ENCODE results near the gene KCNE2. TPM values are rescaled to one million over a fixed set of nuclear protein-coding genes. Genes with fewer than 3 reads are reported as not detected.

Gene KCNE2, protein sequence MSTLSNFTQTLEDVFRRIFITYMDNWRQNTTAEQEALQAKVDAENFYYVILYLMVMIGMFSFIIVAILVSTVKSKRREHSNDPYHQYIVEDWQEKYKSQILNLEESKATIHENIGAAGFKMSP
- polyA plus RNA-seq (2011; rRNA removed), result not detected in 2 replicates
- polyA minus RNA-seq (2011; rRNA and poly(A)+ RNA removed), result not detected in 2 replicates

DNA sequence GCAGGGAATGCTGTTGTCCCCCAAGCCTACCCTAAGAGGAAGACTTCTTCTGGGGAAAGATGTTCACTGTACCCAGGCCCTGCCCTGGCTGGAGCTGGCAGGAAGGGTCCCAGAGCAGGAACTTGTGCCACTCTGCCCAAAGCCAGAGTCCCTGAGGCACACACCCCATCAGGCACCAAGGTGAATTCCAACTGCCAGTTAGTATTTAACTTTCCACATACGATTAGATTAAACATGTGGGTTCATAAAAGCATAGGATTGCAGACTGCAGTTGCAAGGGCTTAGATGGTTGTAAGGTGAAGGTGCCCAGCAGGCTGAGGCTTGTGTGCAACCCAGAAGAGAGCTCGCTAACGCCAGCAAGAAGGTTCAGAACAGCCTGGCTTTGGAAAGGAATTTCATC, at the start of gene KCNE2:
KCNE2 (plus strand) TSS at position 274 of the 400 bp plus-strand sequence. CDS start 6,473 bp downstream, outside the sequence.
- DNase-seq (ENCODE audit: low read depth, low spot score), result no peak
- Histone ChIP-seq H3K27ac (ENCODE audit: low read depth, low read length) (no peak within 1 kb of the TSS), H3K4me3 (ENCODE audit: low read depth, low read length) (no peak within 1 kb of the TSS), H3K27me3 (ENCODE audit: control insufficient read depth, insufficient read depth, low read length) (peaks cover 3% of the 10 kb centered on the region), H3K9me3 (ENCODE audit: control insufficient read depth, insufficient read depth, low read length) (no peaks in the 10 kb centered on the region)
- CTCF ChIA-PET, result interaction anchor here (1.0 to 2.6 kb wide), 2 partner anchors 240 to 441 kb away, joined by 3 to 7 read pairs; no protein-coding TSS in a partner anchor
- TF ChIP-seq, protein P1, sequence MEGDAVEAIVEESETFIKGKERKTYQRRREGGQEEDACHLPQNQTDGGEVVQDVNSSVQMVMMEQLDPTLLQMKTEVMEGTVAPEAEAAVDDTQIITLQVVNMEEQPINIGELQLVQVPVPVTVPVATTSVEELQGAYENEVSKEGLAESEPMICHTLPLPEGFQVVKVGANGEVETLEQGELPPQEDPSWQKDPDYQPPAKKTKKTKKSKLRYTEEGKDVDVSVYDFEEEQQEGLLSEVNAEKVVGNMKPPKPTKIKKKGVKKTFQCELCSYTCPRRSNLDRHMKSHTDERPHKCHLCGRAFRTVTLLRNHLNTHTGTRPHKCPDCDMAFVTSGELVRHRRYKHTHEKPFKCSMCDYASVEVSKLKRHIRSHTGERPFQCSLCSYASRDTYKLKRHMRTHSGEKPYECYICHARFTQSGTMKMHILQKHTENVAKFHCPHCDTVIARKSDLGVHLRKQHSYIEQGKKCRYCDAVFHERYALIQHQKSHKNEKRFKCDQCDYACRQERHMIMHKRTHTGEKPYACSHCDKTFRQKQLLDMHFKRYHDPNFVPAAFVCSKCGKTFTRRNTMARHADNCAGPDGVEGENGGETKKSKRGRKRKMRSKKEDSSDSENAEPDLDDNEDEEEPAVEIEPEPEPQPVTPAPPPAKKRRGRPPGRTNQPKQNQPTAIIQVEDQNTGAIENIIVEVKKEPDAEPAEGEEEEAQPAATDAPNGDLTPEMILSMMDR (IDR thresholded peaks at IDR 0.05; ENCODE audit: low read depth, low read length), result no peak
- POLR2A ChIA-PET, result no interaction called here

DNA sequence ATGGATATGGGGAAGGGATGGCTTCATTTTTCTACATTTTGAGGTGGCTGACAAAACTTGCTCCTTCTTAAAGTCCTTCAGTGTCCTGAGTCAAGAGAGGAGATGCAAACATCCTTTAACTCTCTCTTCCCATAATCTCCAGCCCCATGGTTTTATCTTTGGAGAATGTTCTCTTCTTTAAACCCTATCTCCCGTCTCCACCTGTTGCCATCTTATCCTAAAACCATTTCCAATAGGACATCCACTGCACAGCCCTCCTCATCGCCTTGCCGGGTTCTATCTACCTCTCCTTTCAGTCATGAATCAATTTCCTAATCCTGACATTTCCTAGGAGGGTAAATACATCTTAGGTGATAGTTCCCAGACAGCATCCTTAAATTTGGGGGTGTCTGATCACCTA, 44.2 kb upstream of the KCNE2 start:
- Histone ChIP-seq H3K4me3 (ENCODE audit: low read depth, low read length) (no peak overlapping the region), H3K27ac (ENCODE audit: low read depth, low read length) (no peak overlapping the region), H3K9me3 (ENCODE audit: control insufficient read depth, insufficient read depth, low read length) (no peaks in the 10 kb centered on the region; the same call in 1 of the 2 replicates), H3K27me3 (ENCODE audit: control insufficient read depth, insufficient read depth, low read length) (peaks cover 23% of the 10 kb centered on the region)
- TF ChIP-seq, protein P1 (IDR thresholded peaks at IDR 0.05; ENCODE audit: low read depth, low read length), result no peak
- ChIA-PET CTCF (no interaction called here), POLR2A (no interaction called here)
- DNase-seq (ENCODE audit: low read depth, low spot score), result no peak

DNA sequence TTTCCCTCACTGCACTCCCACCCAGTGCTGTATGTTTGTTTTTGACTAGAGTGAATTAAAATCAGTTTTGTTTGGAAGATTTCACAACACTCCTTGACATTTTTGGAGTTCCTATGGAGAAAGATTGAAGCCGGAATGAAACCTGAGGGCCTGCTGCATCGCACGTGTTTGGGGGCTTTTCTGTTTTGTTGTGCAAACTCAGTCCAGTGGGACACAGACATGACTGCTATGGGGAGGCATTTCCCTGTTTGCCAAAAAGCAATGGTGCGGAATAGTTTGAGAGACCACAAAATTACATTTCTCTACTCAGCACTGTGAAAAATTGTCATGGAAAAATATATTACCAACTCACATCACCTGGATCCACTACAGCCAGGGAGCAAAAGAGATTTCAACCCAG, 43.8 kb upstream of the KCNE2 start:
- Histone ChIP-seq H3K27me3 (ENCODE audit: control insufficient read depth, insufficient read depth, low read length) (peaks cover 23% of the 10 kb centered on the region), H3K9me3 (ENCODE audit: control insufficient read depth, insufficient read depth, low read length) (no peaks in the 10 kb centered on the region; the same call in 1 of the 2 replicates), H3K27ac (ENCODE audit: low read depth, low read length) (no peak overlapping the region), H3K4me3 (ENCODE audit: low read depth, low read length) (no peak overlapping the region)
- no peak for DNase-seq (ENCODE audit: low read depth, low spot score)
- TF ChIP-seq, protein P1 (IDR thresholded peaks at IDR 0.05; ENCODE audit: low read depth, low read length), result no peak
- CTCF ChIA-PET, result no interaction called here
- POLR2A ChIA-PET, result no interaction called here

DNA sequence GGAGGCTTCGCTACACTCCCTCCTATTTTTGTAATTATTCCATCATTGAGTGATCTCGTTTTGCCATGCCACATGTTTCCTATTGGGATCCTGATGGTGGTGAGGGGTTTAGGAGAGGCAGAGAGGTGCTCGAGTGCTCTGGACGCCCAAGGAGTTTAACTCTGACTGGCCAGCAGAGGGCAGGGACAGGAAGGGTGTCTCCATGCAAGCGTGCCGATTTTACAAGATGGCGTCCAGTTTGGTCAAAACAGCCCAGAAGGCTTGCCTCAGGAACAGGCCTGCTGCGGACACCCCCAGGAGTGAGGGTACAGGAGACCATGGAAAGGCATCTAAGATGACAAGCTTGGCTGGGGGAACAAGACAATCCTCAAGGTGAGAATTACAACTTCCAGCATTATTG, 33.8 kb upstream of the KCNE2 start:
- POLR2A ChIA-PET, result no interaction called here
- TF ChIP-seq, protein P1 (IDR thresholded peaks at IDR 0.05; ENCODE audit: low read depth, low read length), result no peak
- no peak for DNase-seq (ENCODE audit: low read depth, low spot score)
- Histone ChIP-seq H3K27me3 (ENCODE audit: control insufficient read depth, insufficient read depth, low read length) (peaks cover 6% of the 10 kb centered on the region), H3K9me3 (ENCODE audit: control insufficient read depth, insufficient read depth, low read length) (0 out of 2 replicates have a peak, but pooled peaks cover 3% of the 10 kb centered on the region), H3K27ac (ENCODE audit: low read depth, low read length) (no peak overlapping the region), H3K4me3 (ENCODE audit: low read depth, low read length) (no peak overlapping the region)
- CTCF ChIA-PET, result no interaction called here

DNA sequence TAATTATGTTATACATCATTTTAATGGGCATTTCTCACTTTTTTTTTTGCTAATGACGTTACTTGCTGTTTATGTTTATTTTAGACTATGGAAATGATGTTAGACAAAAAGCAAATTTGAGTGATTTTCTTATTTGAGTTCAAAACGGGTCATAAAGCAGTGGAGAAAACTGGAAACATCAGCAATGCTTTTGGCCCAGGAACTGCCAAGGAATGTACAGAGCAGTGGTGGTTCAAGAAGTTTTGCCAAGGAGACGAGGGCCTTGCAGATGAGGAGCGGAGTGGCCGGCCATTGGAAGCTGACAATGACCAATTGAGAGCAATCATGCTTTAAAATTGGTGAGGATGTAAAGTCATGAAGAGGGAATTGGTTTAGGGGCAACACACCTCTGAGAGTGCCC, 32.1 kb upstream of the KCNE2 start:
- POLR2A ChIA-PET, result no interaction called here

More for the DNA sequence above, 32.1 kb upstream of the KCNE2 start:
- CTCF ChIA-PET, result no interaction called here
- 0 out of 2 replicates have a peak, but pooled peaks cover 3% of the 10 kb centered on the region for H3K9me3 ChIP-seq (ENCODE audit: control insufficient read depth, insufficient read depth, low read length)
- TF ChIP-seq, protein P1 (IDR thresholded peaks at IDR 0.05; ENCODE audit: low read depth, low read length), result no peak
- H3K27ac ChIP-seq (ENCODE audit: low read depth, low read length), result no peak overlapping the region
- DNase-seq (ENCODE audit: low read depth, low spot score), result no peak
- no peak overlapping the region for H3K4me3 ChIP-seq (ENCODE audit: low read depth, low read length)
- H3K27me3 ChIP-seq (ENCODE audit: control insufficient read depth, insufficient read depth, low read length), result peaks cover 6% of the 10 kb centered on the region

Measured in AG04450 (cell line).